ENCODE results near the gene CTR9. TPM values are rescaled to one million over a fixed set of nuclear protein-coding genes. Genes with fewer than 3 reads are reported as not detected.

Gene CTR9
- total RNA-seq, 2 experiments from 2014 or later = 28.7 to 29.7 TPM

Other genes starting within 250 kb of the CTR9 start
- gene RNF141, start 210.1 kb upstream of the CTR9 start, total RNA-seq = 10 to 100 TPM; 20.9 to 21.8 TPM
- not detected for gene LYVE1, start 182.6 kb upstream of the CTR9 start, total RNA-seq
- gene IRAG1, start 57.5 kb upstream of the CTR9 start, total RNA-seq = not detected
- 100 to 1,000 TPM; 640 to 734 TPM for gene EIF4G2, start 57.7 kb downstream of the CTR9 start, total RNA-seq
- gene ZBED5, start 106.8 kb downstream of the CTR9 start, total RNA-seq = 10 to 100 TPM; 50.4 to 52.4 TPM